Liver (tissue), 9 donors: ENCODE measurements around the gene SEMA4D. TPM values are rescaled to one million over a fixed set of nuclear protein-coding genes. Genes with fewer than 3 reads are reported as not detected.

Experiments used
- DNase-seq: peaks from one replicate; pipeline ENCODE4 v3.0.0-alpha.2; 2017; ENCODE audit warnings: low spot score
- H3K27ac ChIP-seq, 2 donors: one replicate each; pipeline ENCODE4 v1.7.0; 2013; ENCODE audit warnings: inconsistent platforms in 2 of 2, low read length in 2 of 2, control low read depth in 1 of 2, low read depth in 1 of 2, mild to moderate bottlenecking in 1 of 2
- H3K27me3 ChIP-seq, 4 donors: one replicate each; pipeline versions ENCODE4 v1.6.1 to v1.7.0; 2013; ENCODE audit warnings: low read length in 3 of 4, inconsistent platforms in 1 of 4, mild to moderate bottlenecking in 1 of 4, moderate library complexity in 1 of 4; ENCODE audit not compliant: control insufficient read depth in 4 of 4, insufficient read depth in 4 of 4
- H3K36me3 ChIP-seq, 4 donors: one replicate each; pipeline versions ENCODE4 v1.6.1 to v1.7.0; 2013; ENCODE audit warnings: low read length in 3 of 4, mild to moderate bottlenecking in 3 of 4, low read depth in 1 of 4, moderate library complexity in 1 of 4; ENCODE audit not compliant: control insufficient read depth in 4 of 4, insufficient read depth in 3 of 4
- H3K4me1 ChIP-seq, 4 donors: one replicate each; pipeline versions ENCODE4 v1.6.1 to v1.7.0; 2013; ENCODE audit warnings: low read length in 3 of 4, mild to moderate bottlenecking in 3 of 4, moderate library complexity in 1 of 4; ENCODE audit not compliant: control insufficient read depth in 4 of 4, insufficient read depth in 4 of 4
- H3K4me3 ChIP-seq, 3 donors: one replicate each; pipeline versions ENCODE4 v1.6.1 to v1.7.0; 2013; ENCODE audit warnings: low read length in 3 of 3, control low read depth in 1 of 3, low read depth in 1 of 3, mild to moderate bottlenecking in 1 of 3
- H3K9ac ChIP-seq, 2 donors: one replicate each; pipeline ENCODE4 v1.7.0; 2013; ENCODE audit warnings: low read length in 2 of 2, mild to moderate bottlenecking in 2 of 2, moderate library complexity in 2 of 2, control low read depth in 1 of 2, low read depth in 1 of 2
- H3K9me3 ChIP-seq, 4 donors: one replicate each; pipeline versions ENCODE4 v1.6.1 to v1.7.0; 2013; ENCODE audit warnings: low read length in 3 of 4; ENCODE audit not compliant: control insufficient read depth in 4 of 4
- CTCF ChIP-seq: fragments of 150-350 bp; IDR thresholded peaks from 2 replicates; pipeline ENCODE4 v1.5.1; 2017; ENCODE audit warnings: improper control_type of control experiment, low read depth, low read length; ENCODE audit not compliant: missing input control
- EGR1 ChIP-seq, 2 donors: IDR thresholded peaks; 2 replicates each; pipeline ENCODE4 v1.6.1; 2016 to 2018; ENCODE audit warnings: antibody characterized with exemption in 2 of 2, low read depth in 2 of 2
- FOXA1 ChIP-seq: IDR thresholded peaks from 2 replicates; pipeline ENCODE4 v1.6.1; 2016; ENCODE audit warnings: antibody characterized with exemption
- FOXA2 ChIP-seq: IDR thresholded peaks from 2 replicates; pipeline ENCODE4 v1.6.1; 2016; ENCODE audit warnings: antibody characterized with exemption
- GABPA ChIP-seq, 2 donors: IDR thresholded peaks in 1 of 2; conservative IDR thresholded peaks in 1 of 2; 2 replicates each; pipeline ENCODE4 v1.6.1; 2016; ENCODE audit warnings: antibody characterized with exemption in 2 of 2, mild to moderate bottlenecking in 1 of 2, moderate library complexity in 1 of 2
- HNF4A ChIP-seq, 2 donors: conservative IDR thresholded peaks; 2 replicates each; pipeline ENCODE4 v1.6.1; 2016; ENCODE audit warnings: antibody characterized with exemption in 2 of 2, mild to moderate bottlenecking in 2 of 2
- HNF4G ChIP-seq: IDR thresholded peaks from 2 replicates; pipeline ENCODE4 v1.6.1; 2016; ENCODE audit warnings: antibody characterized with exemption
- JUND ChIP-seq, 2 donors: IDR thresholded peaks; 2 replicates each; pipeline ENCODE4 v1.6.1; 2016; ENCODE audit warnings: antibody characterized with exemption in 2 of 2
- MAX ChIP-seq: IDR thresholded peaks from 2 replicates; pipeline ENCODE4 v1.6.1; 2016; ENCODE audit warnings: antibody characterized with exemption
- NR2F2 ChIP-seq: IDR thresholded peaks from 2 replicates; pipeline ENCODE4 v1.6.1; 2016; ENCODE audit warnings: antibody characterized with exemption
- RAD21 ChIP-seq, 2 donors: IDR thresholded peaks; 2 replicates each; pipeline ENCODE4 v1.6.1; 2016; ENCODE audit warnings: antibody characterized with exemption in 2 of 2, mild to moderate bottlenecking in 2 of 2
- RXRA ChIP-seq, 2 donors: IDR thresholded peaks; 2 replicates each; pipeline ENCODE4 v1.6.1; 2017 to 2018; ENCODE audit warnings: antibody characterized with exemption in 2 of 2, mild to moderate bottlenecking in 1 of 2
- SP1 ChIP-seq: IDR thresholded peaks from 2 replicates; pipeline ENCODE4 v1.6.1; 2018; ENCODE audit warnings: antibody characterized with exemption, mild to moderate bottlenecking
- TAF1 ChIP-seq: conservative IDR thresholded peaks from 2 replicates; pipeline ENCODE4 v1.6.1; 2016; ENCODE audit warnings: antibody characterized with exemption, mild to moderate bottlenecking
- YY1 ChIP-seq: IDR thresholded peaks from 2 replicates; pipeline ENCODE4 v1.6.1; 2016; ENCODE audit warnings: antibody characterized with exemption, mild to moderate bottlenecking
- WGBS: extraction: QIAGEN DNeasy Blood & Tissue Kit; methylation state at CpG from one replicate; pipeline ENCODE4 v1.1.7; 2013; 5-methylcytosine and 5-hydroxymethylcytosine counted together
- polyA plus RNA-seq, 2 donors: library from polyadenylated mRNA; stranded (reverse) in 1 of 2; unstranded in 1 of 2; fragments of 200-250 nt in 1 of 2; fragments of >200 nt in 1 of 2; fragmentation: Nextera tagmentation in 1 of 2; extraction: Ambion mirVana in 1 of 2; gene quantifications; one replicate each; pipeline versions ENCODE4 v1.2.1 to v1.2.3, GENCODE V29; 2013 to 2015
- total RNA-seq, 2 donors: library from RNA; depleted of rRNA; stranded (reverse); fragments of >200 nt; gene quantifications; one replicate each; pipeline ENCODE4 v1.2.3, GENCODE V29; 2014
- TF ChIP-seq, protein P1 (sequence below): IDR thresholded peaks from 2 replicates; pipeline ENCODE4 v1.6.1; 2016; ENCODE audit warnings: antibody characterized with exemption, mild to moderate bottlenecking
- TF ChIP-seq, protein P2 (sequence below): IDR thresholded peaks from 2 replicates; pipeline ENCODE4 v1.6.1; 2016; ENCODE audit warnings: antibody characterized with exemption
- TF ChIP-seq, protein P3 (sequence below): IDR thresholded peaks from 2 replicates; pipeline ENCODE4 v1.6.1; 2016; ENCODE audit warnings: antibody characterized with exemption
- donor health status: healthy.
- donor health status: healthy.
- donor health status: healthy.
- donor health status: healthy.
- donor health status: healthy.

SEMA4D gene
- total and polyA plus RNA-seq, 4 donors = 1.4 to 12.0 (median 4.1) TPM

DNA sequence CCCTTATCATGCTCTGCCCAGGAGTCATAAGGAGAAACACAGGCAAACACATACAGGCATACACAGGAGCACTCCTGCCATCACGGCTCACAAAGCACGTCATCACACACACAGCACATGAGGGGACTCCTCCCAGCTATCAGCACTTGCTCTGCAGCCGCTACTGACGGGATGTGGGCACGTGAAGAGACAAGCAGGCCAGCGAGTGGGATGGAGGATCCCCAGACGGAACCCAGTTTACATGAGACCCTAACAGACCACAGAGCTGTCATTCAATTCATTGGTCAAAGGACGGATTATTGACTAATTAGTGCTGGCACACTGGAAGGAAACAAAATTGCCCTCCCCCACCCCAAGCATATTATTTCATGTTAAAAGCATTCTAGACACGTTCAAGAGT is 53.6 kb downstream of the SEMA4D start:
- peaks cover 0 to 10% (median 2%) of the 10 kb centered on the region in 4 donors for H3K4me1 ChIP-seq
- no peak for DNase-seq
- 83% methylated on average over 9 of the region's 9 CpGs for WGBS

More for the DNA sequence above, 53.6 kb downstream of the SEMA4D start:
- no peaks in the 10 kb centered on the region for H3K9me3 ChIP-seq
- H3K27me3 ChIP-seq = no peaks in the 10 kb centered on the region
- H3K36me3 ChIP-seq = no peaks in the 10 kb centered on the region
- no peak overlapping the region for H3K9ac ChIP-seq
- no peak overlapping the region for H3K4me3 ChIP-seq
- no peak overlapping the region for H3K27ac ChIP-seq
- TF ChIP-seq CTCF (no peak), MAX (no peak), GABPA (IDR thresholded peaks at IDR 0.05 in 1 of 2, conservative IDR thresholded peaks at IDR 0.05 in 1 of 2) (no peak), RAD21 (IDR thresholded peaks at IDR 0.05) (no peak), HNF4A (conservative IDR thresholded peaks at IDR 0.05) (no peak), SP1 (no peak), YY1 (no peak), RXRA (IDR thresholded peaks at IDR 0.05) (no peak), EGR1 (IDR thresholded peaks at IDR 0.05; ENCODE audit: low read depth in 2 of 2) (no peak), HNF4G (no peak), FOXA1 (no peak), JUND (IDR thresholded peaks at IDR 0.05) (no peak), NR2F2 (no peak), TAF1 (no peak), FOXA2 (no peak)
- TF ChIP-seq, protein P1, sequence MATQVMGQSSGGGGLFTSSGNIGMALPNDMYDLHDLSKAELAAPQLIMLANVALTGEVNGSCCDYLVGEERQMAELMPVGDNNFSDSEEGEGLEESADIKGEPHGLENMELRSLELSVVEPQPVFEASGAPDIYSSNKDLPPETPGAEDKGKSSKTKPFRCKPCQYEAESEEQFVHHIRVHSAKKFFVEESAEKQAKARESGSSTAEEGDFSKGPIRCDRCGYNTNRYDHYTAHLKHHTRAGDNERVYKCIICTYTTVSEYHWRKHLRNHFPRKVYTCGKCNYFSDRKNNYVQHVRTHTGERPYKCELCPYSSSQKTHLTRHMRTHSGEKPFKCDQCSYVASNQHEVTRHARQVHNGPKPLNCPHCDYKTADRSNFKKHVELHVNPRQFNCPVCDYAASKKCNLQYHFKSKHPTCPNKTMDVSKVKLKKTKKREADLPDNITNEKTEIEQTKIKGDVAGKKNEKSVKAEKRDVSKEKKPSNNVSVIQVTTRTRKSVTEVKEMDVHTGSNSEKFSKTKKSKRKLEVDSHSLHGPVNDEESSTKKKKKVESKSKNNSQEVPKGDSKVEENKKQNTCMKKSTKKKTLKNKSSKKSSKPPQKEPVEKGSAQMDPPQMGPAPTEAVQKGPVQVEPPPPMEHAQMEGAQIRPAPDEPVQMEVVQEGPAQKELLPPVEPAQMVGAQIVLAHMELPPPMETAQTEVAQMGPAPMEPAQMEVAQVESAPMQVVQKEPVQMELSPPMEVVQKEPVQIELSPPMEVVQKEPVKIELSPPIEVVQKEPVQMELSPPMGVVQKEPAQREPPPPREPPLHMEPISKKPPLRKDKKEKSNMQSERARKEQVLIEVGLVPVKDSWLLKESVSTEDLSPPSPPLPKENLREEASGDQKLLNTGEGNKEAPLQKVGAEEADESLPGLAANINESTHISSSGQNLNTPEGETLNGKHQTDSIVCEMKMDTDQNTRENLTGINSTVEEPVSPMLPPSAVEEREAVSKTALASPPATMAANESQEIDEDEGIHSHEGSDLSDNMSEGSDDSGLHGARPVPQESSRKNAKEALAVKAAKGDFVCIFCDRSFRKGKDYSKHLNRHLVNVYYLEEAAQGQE = no peak
- TF ChIP-seq, protein P2, sequence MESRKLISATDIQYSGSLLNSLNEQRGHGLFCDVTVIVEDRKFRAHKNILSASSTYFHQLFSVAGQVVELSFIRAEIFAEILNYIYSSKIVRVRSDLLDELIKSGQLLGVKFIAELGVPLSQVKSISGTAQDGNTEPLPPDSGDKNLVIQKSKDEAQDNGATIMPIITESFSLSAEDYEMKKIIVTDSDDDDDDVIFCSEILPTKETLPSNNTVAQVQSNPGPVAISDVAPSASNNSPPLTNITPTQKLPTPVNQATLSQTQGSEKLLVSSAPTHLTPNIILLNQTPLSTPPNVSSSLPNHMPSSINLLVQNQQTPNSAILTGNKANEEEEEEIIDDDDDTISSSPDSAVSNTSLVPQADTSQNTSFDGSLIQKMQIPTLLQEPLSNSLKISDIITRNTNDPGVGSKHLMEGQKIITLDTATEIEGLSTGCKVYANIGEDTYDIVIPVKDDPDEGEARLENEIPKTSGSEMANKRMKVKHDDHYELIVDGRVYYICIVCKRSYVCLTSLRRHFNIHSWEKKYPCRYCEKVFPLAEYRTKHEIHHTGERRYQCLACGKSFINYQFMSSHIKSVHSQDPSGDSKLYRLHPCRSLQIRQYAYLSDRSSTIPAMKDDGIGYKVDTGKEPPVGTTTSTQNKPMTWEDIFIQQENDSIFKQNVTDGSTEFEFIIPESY = no peak
- TF ChIP-seq, protein P3, sequence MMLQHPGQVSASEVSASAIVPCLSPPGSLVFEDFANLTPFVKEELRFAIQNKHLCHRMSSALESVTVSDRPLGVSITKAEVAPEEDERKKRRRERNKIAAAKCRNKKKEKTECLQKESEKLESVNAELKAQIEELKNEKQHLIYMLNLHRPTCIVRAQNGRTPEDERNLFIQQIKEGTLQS = no peak
